ENCODE data around the gene TMEM270. TPM values are rescaled to one million over a fixed set of nuclear protein-coding genes. Genes with fewer than 3 reads are reported as not detected.

The TMEM270 gene
- total and polyA plus RNA-seq, 2 of the 4 experiments (the other 2 are of a cell fraction): 0.17 TPM; not detected in 1

DNA sequence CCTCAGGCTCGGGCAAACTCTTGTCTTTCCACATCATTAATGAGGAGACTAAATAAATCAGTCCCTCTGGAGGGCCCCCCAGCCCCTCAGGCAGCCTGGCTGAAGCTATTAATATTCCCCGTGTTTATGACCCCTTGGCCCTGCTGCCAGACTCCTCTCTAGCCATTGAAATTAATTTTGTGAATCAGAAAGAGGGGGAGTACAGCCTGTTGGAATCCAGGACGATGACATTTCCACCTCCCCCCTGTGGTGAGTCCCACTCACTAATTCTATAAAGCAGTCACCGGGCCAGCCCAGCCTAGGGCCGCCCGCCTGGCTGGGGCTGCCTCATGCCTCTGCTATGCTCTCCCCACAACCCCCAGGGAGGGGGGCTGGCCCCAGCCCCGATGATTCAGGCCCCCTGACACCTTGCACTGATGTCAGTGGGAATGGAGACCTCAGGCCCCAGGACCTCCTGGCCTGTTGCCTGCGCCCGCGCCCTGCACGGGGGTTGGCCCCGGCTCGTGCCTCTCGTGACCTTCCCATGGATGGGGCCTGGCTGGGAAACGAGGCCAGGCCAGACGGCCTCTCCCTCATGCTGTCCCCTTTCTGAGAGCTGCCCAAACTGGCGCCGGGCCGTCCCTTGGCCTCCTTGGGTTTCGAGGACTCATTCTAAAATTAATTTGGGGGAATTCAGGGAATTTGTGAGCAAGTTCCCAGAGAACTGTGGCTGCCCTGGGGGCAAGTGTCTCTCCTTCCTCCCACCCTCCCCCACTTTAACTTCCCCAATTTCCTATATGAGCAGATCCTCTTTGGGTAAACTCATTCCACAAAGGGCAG lies 34.0 kb downstream of the TMEM270 start (continued):
- TF ChIP-seq BHLHE40 (IDR thresholded peaks at IDR 0.05; ENCODE audit: low read depth, low read length): peak; percentile 100
- no peak for TF ChIP-seq RFX5 (IDR thresholded peaks at IDR 0.05; ENCODE audit: low read depth, low read length)
- TF ChIP-seq CHD1 (IDR thresholded peaks at IDR 0.05; ENCODE audit: low read depth, low read length): no peak; the same call in 1 of the 2 replicates

GRCh38 chr7:73895626-73896025 lies 34.7 kb downstream of the TMEM270 start:
- ATAC-seq (ENCODE audit: low read depth) (no peak), DNase-seq (no peak)
- Histone ChIP-seq H3K18ac (ENCODE audit: low read depth, low read length) (no peak overlapping the region; the same call in 1 of the 2 replicates), H3K56ac (ENCODE audit: extremely low read depth, insufficient read depth, low read length) (peak overlapping the region; percentile 74; the same call in 1 of the 2 replicates), H2BK20ac (ENCODE audit: low read depth, low read length) (peak overlapping the region; percentile 92), H2BK120ac (ENCODE audit: low read depth, low read length) (peak overlapping the region; percentile 92), H2AK5ac (ENCODE audit: low read depth, low read length) (peak overlapping the region; percentile 79; the same call in 1 of the 2 replicates), H3K27me3 (ENCODE audit: control insufficient read depth, insufficient read depth, low read length) (no peaks in the 10 kb centered on the region), H4K8ac (ENCODE audit: low read depth in 2 of 2, low read length in 2 of 2) (peak overlapping the region; percentile 21 to 42; a peak in 2 of 4 replicates), H2BK5ac (ENCODE audit: low read depth, low read length, poor library complexity, severe bottlenecking) (peak overlapping the region; percentile 67), H3K4me2 (ENCODE audit: low read depth, low read length) (no peak overlapping the region), H2AFZ (replicated peaks; ENCODE audit: low read length, poor library complexity) (no peak overlapping the region), H3K4me1 (ENCODE audit: control insufficient read depth, insufficient read depth, low read length) (peaks cover 46% of the 10 kb centered on the region), H3K4me3 (ENCODE audit: insufficient read depth, low read depth, low read length) (no peak overlapping the region), H4K20me1 (ENCODE audit: insufficient read depth, low read length) (no peaks in the 10 kb centered on the region), H4K91ac (ENCODE audit: insufficient read depth, low read depth, low read length) (peak overlapping the region; percentile 83; the same call in 1 of the 2 replicates), H3K9me1 (ENCODE audit: insufficient read depth, low read length) (peaks cover 23% of the 10 kb centered on the region), H3K23ac (ENCODE audit: low read depth, low read length) (peak overlapping the region; percentile 89), H3K27ac (ENCODE audit: insufficient read depth, low read length) (peak overlapping the region; percentile 61), H3K79me1 (ENCODE audit: low read depth in 1 of 2, low read length in 2 of 2) (0 out of 4 replicates have a peak, but pooled peaks cover 0 to 4% of the 10 kb centered on the region in 2 experiments), H2BK15ac (ENCODE audit: low read depth, low read length) (peak overlapping the region; percentile 30; the same call in 2 of the 3 replicates), H3K9ac (ENCODE audit: low read depth, low read length) (no peak overlapping the region), H4K5ac (ENCODE audit: low read depth, low read length) (no peak overlapping the region), H3K14ac (replicated peaks; ENCODE audit: low read depth, low read length) (peak overlapping the region; percentile 69), H2AK9ac (replicated peaks; ENCODE audit: low read depth, low read length, poor library complexity) (no peak overlapping the region), H3K4ac (ENCODE audit: low read depth, low read length) (peak overlapping the region; percentile 87), H3K36me3 (ENCODE audit: control insufficient read depth, insufficient read depth, low read length) (no peaks in the 10 kb centered on the region), H3K9me3 (ENCODE audit: control insufficient read depth, insufficient read depth, low read length) (no peaks in the 10 kb centered on the region; the same call in 1 of the 2 replicates)
- POLR2A ChIA-PET (ENCODE audit: unreplicated experiment): no interaction called here
- no CpG with 5 or more reads among the region's 3 CpGs for WGBS, 2 experiments (ENCODE audit: extremely low coverage in 2 of 2, insufficient read length in 1 of 2)
- intact Hi-C loops (cut with micrococcal nuclease) (no loop called here), dilution Hi-C loops (cut with HindIII; ENCODE audit: low sequenced_read_pairs, unreplicated experiment) (no loop called here), in situ Hi-C loops (cut with MboI; ENCODE audit: low sequenced_read_pairs) (no loop called here)
- CTCF ChIA-PET: interaction anchor here (1.4 kb wide), 1 partner anchor 131 kb away, joined by 4 read pairs; no protein-coding TSS in a partner anchor
- no TSS peak for BruUV-seq (replicated peaks)
- no peak for TF ChIP-seq CTCF (conservative IDR thresholded peaks at IDR 0.05; ENCODE audit: low read depth, low read length)
- TF ChIP-seq POLR2A (IDR thresholded peaks at IDR 0.05; ENCODE audit: low read depth, low read length): no peak
- no peak for TF ChIP-seq MAZ (IDR thresholded peaks at IDR 0.05; ENCODE audit: borderline replicate concordance, low read depth, low read length)
- TF ChIP-seq CHD1 (IDR thresholded peaks at IDR 0.05; ENCODE audit: low read depth, low read length): no peak
- TF ChIP-seq FOS (IDR thresholded peaks at IDR 0.05; ENCODE audit: low read depth, low read length): no peak
- TF ChIP-seq RAD21 (IDR thresholded peaks at IDR 0.05; ENCODE audit: low read length): no peak
- TF ChIP-seq, protein P1, sequence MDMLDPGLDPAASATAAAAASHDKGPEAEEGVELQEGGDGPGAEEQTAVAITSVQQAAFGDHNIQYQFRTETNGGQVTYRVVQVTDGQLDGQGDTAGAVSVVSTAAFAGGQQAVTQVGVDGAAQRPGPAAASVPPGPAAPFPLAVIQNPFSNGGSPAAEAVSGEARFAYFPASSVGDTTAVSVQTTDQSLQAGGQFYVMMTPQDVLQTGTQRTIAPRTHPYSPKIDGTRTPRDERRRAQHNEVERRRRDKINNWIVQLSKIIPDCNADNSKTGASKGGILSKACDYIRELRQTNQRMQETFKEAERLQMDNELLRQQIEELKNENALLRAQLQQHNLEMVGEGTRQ (IDR thresholded peaks at IDR 0.05; ENCODE audit: low read depth, low read length): no peak
- no peak for TF ChIP-seq BHLHE40 (IDR thresholded peaks at IDR 0.05; ENCODE audit: low read depth, low read length)
- TF ChIP-seq RCOR1 (IDR thresholded peaks at IDR 0.05; ENCODE audit: insufficient replicate concordance, low read length): no peak
- TF ChIP-seq SMC3 (IDR thresholded peaks at IDR 0.05; ENCODE audit: low read depth, low read length): no peak
- TF ChIP-seq MAFK (IDR thresholded peaks at IDR 0.05; ENCODE audit: low read depth, low read length): no peak
- TF ChIP-seq NFE2L2 (IDR thresholded peaks at IDR 0.05; ENCODE audit: low read depth, low read length): no peak
- TF ChIP-seq CEBPB (IDR thresholded peaks at IDR 0.05; ENCODE audit: low read depth, low read length): no peak
